ENCODE data around the gene PPP5C.

DNA sequence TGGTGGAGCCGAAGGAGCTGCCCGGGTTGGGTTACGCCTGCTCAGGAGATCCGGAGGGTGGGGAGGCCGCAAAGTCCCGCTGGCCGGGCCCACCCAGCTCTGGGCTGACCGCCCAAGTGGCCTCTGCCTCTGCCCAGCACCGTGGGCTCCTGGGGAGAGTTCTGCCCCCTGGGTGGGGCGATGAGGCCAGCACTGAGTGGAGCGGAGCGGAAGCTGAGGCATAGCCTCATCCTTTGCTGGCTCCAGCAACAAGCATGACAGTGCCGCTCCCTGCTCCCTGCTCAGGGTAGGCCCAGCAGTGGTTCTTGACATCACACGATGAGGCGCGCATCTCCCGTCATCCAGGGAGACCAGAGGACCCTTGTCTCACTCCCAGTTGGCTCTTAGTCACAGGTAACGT is 44.0 kb downstream of the PPP5C start:
- TF ChIP-seq, protein P1, sequence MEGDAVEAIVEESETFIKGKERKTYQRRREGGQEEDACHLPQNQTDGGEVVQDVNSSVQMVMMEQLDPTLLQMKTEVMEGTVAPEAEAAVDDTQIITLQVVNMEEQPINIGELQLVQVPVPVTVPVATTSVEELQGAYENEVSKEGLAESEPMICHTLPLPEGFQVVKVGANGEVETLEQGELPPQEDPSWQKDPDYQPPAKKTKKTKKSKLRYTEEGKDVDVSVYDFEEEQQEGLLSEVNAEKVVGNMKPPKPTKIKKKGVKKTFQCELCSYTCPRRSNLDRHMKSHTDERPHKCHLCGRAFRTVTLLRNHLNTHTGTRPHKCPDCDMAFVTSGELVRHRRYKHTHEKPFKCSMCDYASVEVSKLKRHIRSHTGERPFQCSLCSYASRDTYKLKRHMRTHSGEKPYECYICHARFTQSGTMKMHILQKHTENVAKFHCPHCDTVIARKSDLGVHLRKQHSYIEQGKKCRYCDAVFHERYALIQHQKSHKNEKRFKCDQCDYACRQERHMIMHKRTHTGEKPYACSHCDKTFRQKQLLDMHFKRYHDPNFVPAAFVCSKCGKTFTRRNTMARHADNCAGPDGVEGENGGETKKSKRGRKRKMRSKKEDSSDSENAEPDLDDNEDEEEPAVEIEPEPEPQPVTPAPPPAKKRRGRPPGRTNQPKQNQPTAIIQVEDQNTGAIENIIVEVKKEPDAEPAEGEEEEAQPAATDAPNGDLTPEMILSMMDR (CRISPR knock-in tag; IDR thresholded peaks at IDR 0.05): no peak
- TF ChIP-seq ZNF350 (CRISPR knock-in tag; IDR thresholded peaks at IDR 0.05; ENCODE audit: borderline replicate concordance, low read depth) (no peak), TBL1XR1 (IDR thresholded peaks at IDR 0.05; ENCODE audit: borderline replicate concordance, low read length, partially characterized antibody) (no peak), NCOA2 (CRISPR knock-in tag; IDR thresholded peaks at IDR 0.05) (no peak)
